NT2/D1 (cell line): Measurements from ENCODE around the gene MRPS6.

ENCODE experiments used
- DNase-seq: peaks from one replicate; pipeline ENCODE4 v3.0.0-alpha.2; 2011; ENCODE audit warnings: low read depth, low spot score
- H3K27me3 ChIP-seq: 2 replicates; pipeline ENCODE4 v1.6.0; 2011; ENCODE audit warnings: mild to moderate bottlenecking; ENCODE audit not compliant: insufficient read length, insufficient read depth
- H3K36me3 ChIP-seq: 2 replicates; pipeline ENCODE4 v1.6.1; 2011; ENCODE audit warnings: mild to moderate bottlenecking, low read length, mixed read lengths; ENCODE audit not compliant: insufficient read depth, insufficient read length
- H3K4me1 ChIP-seq: 2 replicates; pipeline ENCODE4 v1.5.1; 2011; ENCODE audit not compliant: insufficient read depth, insufficient read length
- H3K4me3 ChIP-seq: 2 replicates; pipeline ENCODE4 v1.5.1; 2011; ENCODE audit warnings: low read depth; ENCODE audit not compliant: insufficient read length
- H3K9ac ChIP-seq: 2 replicates; pipeline ENCODE4 v1.6.0; 2011; ENCODE audit warnings: low read depth; ENCODE audit not compliant: insufficient read length
- H3K9me3 ChIP-seq: 2 replicates; pipeline ENCODE4 v1.5.1; 2011; ENCODE audit warnings: mild to moderate bottlenecking, low read length; ENCODE audit not compliant: insufficient read depth
- SUZ12 ChIP-seq: IDR thresholded peaks from 2 replicates; pipeline ENCODE4 v1.6.1; 2011; ENCODE audit not compliant: insufficient read length, insufficient read depth; ENCODE audit errors: extremely low read depth
- YY1 ChIP-seq: IDR thresholded peaks from 2 replicates; pipeline ENCODE4 v1.6.1; 2011; ENCODE audit not compliant: insufficient read length, insufficient read depth
- ZNF274 ChIP-seq: IDR thresholded peaks from 2 replicates; pipeline ENCODE4 v1.6.1; 2011; ENCODE audit warnings: mild to moderate bottlenecking, low read depth, low read length

The MRPS6 gene

GRCh38 chr21:34105947-34106541, 32.7 kb downstream of the MRPS6 start:
- H3K27me3 ChIP-seq = no peaks in the 10 kb centered on the region
- DNase-seq = no peak
- no peaks in the 10 kb centered on the region for H3K9me3 ChIP-seq
- peaks cover 40% of the 10 kb centered on the region for H3K36me3 ChIP-seq
- H3K4me3 ChIP-seq = no peak overlapping the region
- H3K9ac ChIP-seq = no peak overlapping the region
- no peaks in the 10 kb centered on the region for H3K4me1 ChIP-seq
- TF ChIP-seq YY1 = no peak
- no peak for TF ChIP-seq ZNF274
- TF ChIP-seq SUZ12 = no peak

GRCh38 chr21:34107606-34108005, 34.2 kb downstream of the MRPS6 start:
- no peaks in the 10 kb centered on the region for H3K9me3 ChIP-seq
- no peak for DNase-seq
- no peaks in the 10 kb centered on the region for H3K4me1 ChIP-seq
- H3K4me3 ChIP-seq = no peak overlapping the region
- H3K36me3 ChIP-seq = peaks cover 36% of the 10 kb centered on the region
- H3K27me3 ChIP-seq = no peaks in the 10 kb centered on the region
- TF ChIP-seq SUZ12 (no peak), ZNF274 (no peak), YY1 (no peak)
- H3K9ac ChIP-seq = no peak overlapping the region

- TF ChIP-seq ZNF274 (no peak), SUZ12 (no peak), YY1 (no peak)
- Histone ChIP-seq H3K4me3 (no peak overlapping the region), H3K9ac (no peak overlapping the region), H3K27me3 (no peaks in the 10 kb centered on the region), H3K36me3 (peaks cover 23% of the 10 kb centered on the region), H3K9me3 (peaks cover 8% of the 10 kb centered on the region; the same call in 1 of the 2 replicates), H3K4me1 (peaks cover 2% of the 10 kb centered on the region)
- DNase-seq = no peak
Observed at GRCh38 chr21:34109075-34109474, 35.7 kb downstream of the MRPS6 start.

- TF ChIP-seq SUZ12 (no peak), YY1 (no peak)
Observed at GRCh38 chr21:34110594-34111202, 37.3 kb downstream of the MRPS6 start.

GRCh38 chr21:34112316-34113033, 39.1 kb downstream of the MRPS6 start:
- Histone ChIP-seq H3K9ac (no peak overlapping the region), H3K4me1 (peaks cover 2% of the 10 kb centered on the region), H3K27me3 (no peaks in the 10 kb centered on the region), H3K9me3 (peaks cover 42% of the 10 kb centered on the region), H3K36me3 (peaks cover 47% of the 10 kb centered on the region), H3K4me3 (no peak overlapping the region)
- no peak for DNase-seq
- TF ChIP-seq SUZ12 (no peak), YY1 (no peak), ZNF274 (no peak)

More at GRCh38 chr21:34110594-34111202, 37.3 kb downstream of the MRPS6 start:
- no peak overlapping the region for H3K9ac ChIP-seq
- no peak for DNase-seq
- H3K27me3 ChIP-seq = no peaks in the 10 kb centered on the region
- peaks cover 31% of the 10 kb centered on the region for H3K36me3 ChIP-seq
- no peak overlapping the region for H3K4me3 ChIP-seq
- peaks cover 24% of the 10 kb centered on the region for H3K9me3 ChIP-seq
- H3K4me1 ChIP-seq = peaks cover 2% of the 10 kb centered on the region

- Histone ChIP-seq H3K4me3 (no peak overlapping the region), H3K9ac (no peak overlapping the region), H3K27me3 (no peaks in the 10 kb centered on the region), H3K4me1 (peaks cover 2% of the 10 kb centered on the region), H3K9me3 (peaks cover 48% of the 10 kb centered on the region), H3K36me3 (peaks cover 43% of the 10 kb centered on the region)
- TF ChIP-seq YY1 (no peak), ZNF274 (no peak), SUZ12 (no peak)
- DNase-seq = no peak
Observed at GRCh38 chr21:34113842-34114241, 40.5 kb downstream of the MRPS6 start.

GRCh38 chr21:34115160-34115559, 41.8 kb downstream of the MRPS6 start:
- no peak for TF ChIP-seq YY1
- TF ChIP-seq SUZ12 = no peak
- TF ChIP-seq ZNF274 = no peak
- H3K27me3 ChIP-seq = no peaks in the 10 kb centered on the region
- DNase-seq = no peak
- peaks cover 48% of the 10 kb centered on the region for H3K9me3 ChIP-seq
- H3K4me1 ChIP-seq = peaks cover 2% of the 10 kb centered on the region
- peaks cover 36% of the 10 kb centered on the region for H3K36me3 ChIP-seq
- no peak overlapping the region for H3K4me3 ChIP-seq
- no peak overlapping the region for H3K9ac ChIP-seq
